K562 (cell line): ENCODE data around the gene NCDN. TPM values are rescaled to one million over a fixed set of nuclear protein-coding genes. Genes with fewer than 3 reads are reported as not detected.

Source experiments
- ASH1L ChIP-seq: fragments of 450-650 bp; IDR thresholded peaks from 2 replicates; pipeline ENCODE4 v1.6.1; 2018; ENCODE audit warnings: borderline replicate concordance, mild to moderate bottlenecking, low read depth; ENCODE audit not compliant: partially characterized antibody
- CTBP1 ChIP-seq: fragments of 450-650 bp; IDR thresholded peaks from 2 replicates; pipeline ENCODE4 v1.6.1; 2016; ENCODE audit warnings: borderline replicate concordance
- IRF2 ChIP-seq: sonication (generic); formaldehyde crosslinking; IDR thresholded peaks from 2 replicates; pipeline ENCODE4 v1.8.1; 2022; ENCODE audit warnings: mild to moderate bottlenecking, missing genetic modification reagents
- KDM4B ChIP-seq, 2 experiments: fragments of 450-650 bp in 1 of 2; sonication (generic) in 1 of 2; IDR thresholded peaks; 2 replicates each; pipeline ENCODE4 v1.6.1; 2016 to 2017; ENCODE audit warnings: borderline replicate concordance in 2 of 2, antibody characterized with exemption in 1 of 2, low read depth in 1 of 2, mild to moderate bottlenecking in 1 of 2
- KHSRP ChIP-seq: fragments of 450-650 bp; IDR thresholded peaks from 2 replicates; pipeline ENCODE4 v1.6.1; 2017
- MCM2 ChIP-seq: fragments of 450-650 bp; IDR thresholded peaks from 2 replicates; pipeline ENCODE4 v1.6.1; 2017; ENCODE audit warnings: low read depth, mild to moderate bottlenecking
- POLR3A ChIP-seq: IDR thresholded peaks from 2 replicates; pipeline ENCODE4 v1.6.1; 2011; ENCODE audit warnings: borderline replicate concordance, mild to moderate bottlenecking, moderate library complexity; ENCODE audit not compliant: insufficient read length, insufficient read depth; ENCODE audit errors: extremely low read depth
- RBM17 ChIP-seq: fragments of 200-400 bp; formaldehyde crosslinking; IDR thresholded peaks from 2 replicates; pipeline ENCODE4 v1.6.1; 2017; ENCODE audit warnings: low read depth, mild to moderate bottlenecking, low read length, borderline replicate concordance
- ZBED1 ChIP-seq: IDR thresholded peaks from 2 replicates; pipeline ENCODE4 v1.6.1; 2014
- ZNF24 ChIP-seq: fragments of 450-650 bp; IDR thresholded peaks from 2 replicates; pipeline ENCODE4 v1.6.1; 2016
- polyA plus RNA-seq, 8 experiments: library from polyadenylated mRNA; depleted of rRNA in 4 of 8; stranded (reverse) in 5 of 8; unstranded in 3 of 8; fragments of >200 nt; fragmentation: Nextera tagmentation in 2 of 8; fragmentation: Illumina TruSeq in 1 of 8; extraction: Ambion mirVana in 2 of 8; extraction: Trizol in 1 of 8; gene quantifications; 2 replicates each; pipeline versions ENCODE4 v1.2.1 to v1.2.3, GENCODE V29; 2011 to 2014; ENCODE audit warnings: inconsistent platforms in 1 of 8, missing spikeins in 1 of 8
- total RNA-seq, 7 experiments: library from RNA; depleted of rRNA in 6 of 7; stranded (reverse); fragments of >200 nt in 6 of 7; fragmentation: Illumina TruSeq in 2 of 7; extraction: Trizol in 2 of 7; gene quantifications; 2 replicates each; pipeline versions ENCODE4 v1.2.1 to v1.2.3, GENCODE V29; 2011 to 2021; ENCODE audit warnings: low replicate concordance in 1 of 7
- TF ChIP-seq, protein P1 (sequence below): fragments of 250-450 bp; sonication (Bioruptor Pico); IDR thresholded peaks from 2 replicates; pipeline ENCODE4 v1.4.0; 2020
- TF ChIP-seq, protein P2 (sequence below): fragments of 450-650 bp; formaldehyde crosslinking; IDR thresholded peaks from 2 replicates; pipeline ENCODE4 v1.4.0; 2022; ENCODE audit warnings: missing genetic modification characterization
- TF ChIP-seq, protein P3 (sequence below): fragments of 450-650 bp; conservative IDR thresholded peaks from 2 replicates; pipeline ENCODE4 v1.6.1; 2016; ENCODE audit warnings: missing genetic modification characterization, low read depth, mild to moderate bottlenecking, control low read depth, missing compliant biosample characterization
- TF ChIP-seq, protein P4 (sequence below): fragments of 250-450 bp; sonication (Bioruptor Pico); IDR thresholded peaks from 2 replicates; pipeline ENCODE4 v1.8.0; 2021; ENCODE audit warnings: borderline replicate concordance, mild to moderate bottlenecking, moderate library complexity; ENCODE audit not compliant: poor library complexity, severe bottlenecking

Gene NCDN
- total and polyA plus RNA-seq, 9 of the 15 experiments (the other 6 are each of a cell fraction or from before 2014, with no cell fraction given) = 1.9 to 35.1 (median 10.7) TPM

DNA sequence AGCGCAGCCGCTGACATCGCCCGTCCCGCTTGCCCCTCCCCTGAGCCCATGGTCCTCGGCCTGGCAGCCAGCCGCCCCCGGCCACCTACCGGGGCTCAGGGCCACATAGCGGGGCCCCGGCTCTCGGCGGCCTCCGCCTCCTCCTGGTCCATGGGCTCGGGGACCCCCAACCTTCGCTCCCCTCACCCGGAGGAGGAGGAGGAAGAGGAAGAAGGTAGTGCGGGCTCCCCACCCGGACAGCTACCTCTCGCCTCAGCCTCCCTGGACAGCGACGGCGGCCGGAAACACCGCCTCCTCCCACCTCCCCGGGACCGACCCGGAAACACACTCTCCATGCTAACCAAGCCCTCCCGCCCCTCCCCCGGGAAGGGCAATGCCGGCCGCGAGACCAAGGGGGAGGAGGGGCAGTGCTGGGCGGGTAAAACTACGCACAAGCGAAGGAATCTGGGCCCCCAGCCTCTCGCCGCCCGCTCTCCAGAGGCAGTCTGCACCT, 435 bp upstream of the NCDN start, which contains the start of gene KIAA0319L (continued):
- TF ChIP-seq, protein P1, sequence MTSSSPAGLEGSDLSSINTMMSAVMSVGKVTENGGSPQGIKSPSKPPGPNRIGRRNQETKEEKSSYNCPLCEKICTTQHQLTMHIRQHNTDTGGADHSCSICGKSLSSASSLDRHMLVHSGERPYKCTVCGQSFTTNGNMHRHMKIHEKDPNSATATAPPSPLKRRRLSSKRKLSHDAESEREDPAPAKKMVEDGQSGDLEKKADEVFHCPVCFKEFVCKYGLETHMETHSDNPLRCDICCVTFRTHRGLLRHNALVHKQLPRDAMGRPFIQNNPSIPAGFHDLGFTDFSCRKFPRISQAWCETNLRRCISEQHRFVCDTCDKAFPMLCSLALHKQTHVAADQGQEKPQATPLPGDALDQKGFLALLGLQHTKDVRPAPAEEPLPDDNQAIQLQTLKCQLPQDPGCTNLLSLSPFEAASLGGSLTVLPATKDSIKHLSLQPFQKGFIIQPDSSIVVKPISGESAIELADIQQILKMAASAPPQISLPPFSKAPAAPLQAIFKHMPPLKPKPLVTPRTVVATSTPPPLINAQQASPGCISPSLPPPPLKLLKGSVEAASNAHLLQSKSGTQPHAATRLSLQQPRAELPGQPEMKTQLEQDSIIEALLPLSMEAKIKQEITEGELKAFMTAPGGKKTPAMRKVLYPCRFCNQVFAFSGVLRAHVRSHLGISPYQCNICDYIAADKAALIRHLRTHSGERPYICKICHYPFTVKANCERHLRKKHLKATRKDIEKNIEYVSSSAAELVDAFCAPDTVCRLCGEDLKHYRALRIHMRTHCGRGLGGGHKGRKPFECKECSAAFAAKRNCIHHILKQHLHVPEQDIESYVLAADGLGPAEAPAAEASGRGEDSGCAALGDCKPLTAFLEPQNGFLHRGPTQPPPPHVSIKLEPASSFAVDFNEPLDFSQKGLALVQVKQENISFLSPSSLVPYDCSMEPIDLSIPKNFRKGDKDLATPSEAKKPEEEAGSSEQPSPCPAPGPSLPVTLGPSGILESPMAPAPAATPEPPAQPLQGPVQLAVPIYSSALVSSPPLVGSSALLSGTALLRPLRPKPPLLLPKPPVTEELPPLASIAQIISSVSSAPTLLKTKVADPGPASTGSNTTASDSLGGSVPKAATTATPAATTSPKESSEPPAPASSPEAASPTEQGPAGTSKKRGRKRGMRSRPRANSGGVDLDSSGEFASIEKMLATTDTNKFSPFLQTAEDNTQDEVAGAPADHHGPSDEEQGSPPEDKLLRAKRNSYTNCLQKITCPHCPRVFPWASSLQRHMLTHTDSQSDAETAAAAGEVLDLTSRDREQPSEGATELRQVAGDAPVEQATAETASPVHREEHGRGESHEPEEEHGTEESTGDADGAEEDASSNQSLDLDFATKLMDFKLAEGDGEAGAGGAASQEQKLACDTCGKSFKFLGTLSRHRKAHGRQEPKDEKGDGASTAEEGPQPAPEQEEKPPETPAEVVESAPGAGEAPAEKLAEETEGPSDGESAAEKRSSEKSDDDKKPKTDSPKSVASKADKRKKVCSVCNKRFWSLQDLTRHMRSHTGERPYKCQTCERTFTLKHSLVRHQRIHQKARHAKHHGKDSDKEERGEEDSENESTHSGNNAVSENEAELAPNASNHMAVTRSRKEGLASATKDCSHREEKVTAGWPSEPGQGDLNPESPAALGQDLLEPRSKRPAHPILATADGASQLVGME (CRISPR knock-in tag) = 0 out of 2 replicates have a peak, but pooled peaks have one; percentile 56
- TF ChIP-seq POLR3A (no peak), RBM17 (no peak), ZBED1 (no peak), CTBP1 (peak; percentile 84), IRF2 (CRISPR knock-in tag) (no peak), ASH1L (no peak), KDM4B (IDR thresholded peaks at IDR 0.05; ENCODE audit: borderline replicate concordance in 2 of 2, low read depth in 1 of 2) (peak in 1 of 2 experiments; percentile 90; a peak in 1 of 4 replicates), KHSRP (no peak), ZNF24 (peak; percentile 47; the same call in 1 of the 2 replicates), MCM2 (no peak)
- TF ChIP-seq, protein P2, sequence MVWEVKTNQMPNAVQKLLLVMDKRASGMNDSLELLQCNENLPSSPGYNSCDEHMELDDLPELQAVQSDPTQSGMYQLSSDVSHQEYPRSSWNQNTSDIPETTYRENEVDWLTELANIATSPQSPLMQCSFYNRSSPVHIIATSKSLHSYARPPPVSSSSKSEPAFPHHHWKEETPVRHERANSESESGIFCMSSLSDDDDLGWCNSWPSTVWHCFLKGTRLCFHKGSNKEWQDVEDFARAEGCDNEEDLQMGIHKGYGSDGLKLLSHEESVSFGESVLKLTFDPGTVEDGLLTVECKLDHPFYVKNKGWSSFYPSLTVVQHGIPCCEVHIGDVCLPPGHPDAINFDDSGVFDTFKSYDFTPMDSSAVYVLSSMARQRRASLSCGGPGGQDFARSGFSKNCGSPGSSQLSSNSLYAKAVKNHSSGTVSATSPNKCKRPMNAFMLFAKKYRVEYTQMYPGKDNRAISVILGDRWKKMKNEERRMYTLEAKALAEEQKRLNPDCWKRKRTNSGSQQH (CRISPR knock-in tag) = no peak; the same call in 1 of the 2 replicates
- TF ChIP-seq, protein P3, sequence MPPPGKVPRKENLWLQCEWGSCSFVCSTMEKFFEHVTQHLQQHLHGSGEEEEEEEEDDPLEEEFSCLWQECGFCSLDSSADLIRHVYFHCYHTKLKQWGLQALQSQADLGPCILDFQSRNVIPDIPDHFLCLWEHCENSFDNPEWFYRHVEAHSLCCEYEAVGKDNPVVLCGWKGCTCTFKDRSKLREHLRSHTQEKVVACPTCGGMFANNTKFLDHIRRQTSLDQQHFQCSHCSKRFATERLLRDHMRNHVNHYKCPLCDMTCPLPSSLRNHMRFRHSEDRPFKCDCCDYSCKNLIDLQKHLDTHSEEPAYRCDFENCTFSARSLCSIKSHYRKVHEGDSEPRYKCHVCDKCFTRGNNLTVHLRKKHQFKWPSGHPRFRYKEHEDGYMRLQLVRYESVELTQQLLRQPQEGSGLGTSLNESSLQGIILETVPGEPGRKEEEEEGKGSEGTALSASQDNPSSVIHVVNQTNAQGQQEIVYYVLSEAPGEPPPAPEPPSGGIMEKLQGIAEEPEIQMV (tag) = no peak
- TF ChIP-seq, protein P4, sequence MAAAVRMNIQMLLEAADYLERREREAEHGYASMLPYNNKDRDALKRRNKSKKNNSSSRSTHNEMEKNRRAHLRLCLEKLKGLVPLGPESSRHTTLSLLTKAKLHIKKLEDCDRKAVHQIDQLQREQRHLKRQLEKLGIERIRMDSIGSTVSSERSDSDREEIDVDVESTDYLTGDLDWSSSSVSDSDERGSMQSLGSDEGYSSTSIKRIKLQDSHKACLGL (CRISPR knock-in tag) = no peak
